AG08395 (cell line): ENCODE data around the gene HS6ST1.
"Not testable (repeated sequence)": the region's sequence is repeated elsewhere in the genome, so short reads cannot be mapped to it uniquely, and the experiment has no call there.

Source experiments
- DNase-seq: peaks from one replicate; pipeline ENCODE4 v3.0.0; 2012; ENCODE audit warnings: mixed read lengths, low spot score

HS6ST1 gene

DNA sequence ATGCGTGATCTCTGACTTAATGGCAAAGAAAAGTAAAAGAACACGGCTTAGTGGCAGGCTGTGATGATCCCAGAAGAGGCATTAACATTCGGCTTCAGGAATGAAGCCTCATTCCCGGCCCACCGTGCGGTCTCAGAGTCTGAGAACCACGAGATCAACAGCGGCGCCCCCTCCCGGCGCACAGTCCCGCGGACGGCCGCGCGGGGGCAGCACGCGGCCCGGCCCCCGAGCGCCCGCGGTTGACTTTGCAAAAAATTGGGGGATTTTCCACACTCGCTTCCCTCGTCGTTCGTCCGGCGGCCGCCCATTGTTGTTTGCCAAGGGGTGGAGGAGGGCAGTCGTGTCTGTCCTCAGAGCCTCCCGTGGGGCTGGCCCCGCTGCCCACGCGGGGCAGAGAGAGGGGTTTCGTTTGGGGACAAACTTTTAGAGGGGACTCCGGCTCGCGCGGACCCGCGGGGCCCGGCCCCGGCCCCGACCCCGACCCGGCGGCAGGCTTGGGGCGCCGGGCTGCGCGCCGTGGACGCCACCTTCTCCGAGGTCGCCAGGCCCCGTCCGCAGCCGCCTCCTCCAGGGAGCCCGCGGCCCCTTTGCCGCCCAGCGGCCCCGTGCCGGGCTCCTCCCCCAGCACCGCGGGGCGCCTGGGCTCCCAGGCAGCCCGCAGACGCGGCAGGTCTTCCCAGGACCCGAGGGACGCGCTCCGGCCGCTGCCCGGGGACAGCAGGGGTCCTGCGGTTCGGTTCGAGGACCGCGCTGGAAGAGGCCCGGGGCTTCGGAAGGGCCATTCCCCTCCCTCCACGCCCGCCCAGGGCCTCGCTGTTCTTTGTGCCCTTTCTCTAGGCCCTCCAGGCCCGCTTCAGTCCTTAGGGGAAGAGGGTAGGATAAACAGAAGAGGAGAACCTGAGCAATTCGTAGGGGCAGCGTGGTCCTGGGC lies 3.4 kb upstream of the HS6ST1 start:
- DNase-seq, result peak; percentile 93

DNA sequence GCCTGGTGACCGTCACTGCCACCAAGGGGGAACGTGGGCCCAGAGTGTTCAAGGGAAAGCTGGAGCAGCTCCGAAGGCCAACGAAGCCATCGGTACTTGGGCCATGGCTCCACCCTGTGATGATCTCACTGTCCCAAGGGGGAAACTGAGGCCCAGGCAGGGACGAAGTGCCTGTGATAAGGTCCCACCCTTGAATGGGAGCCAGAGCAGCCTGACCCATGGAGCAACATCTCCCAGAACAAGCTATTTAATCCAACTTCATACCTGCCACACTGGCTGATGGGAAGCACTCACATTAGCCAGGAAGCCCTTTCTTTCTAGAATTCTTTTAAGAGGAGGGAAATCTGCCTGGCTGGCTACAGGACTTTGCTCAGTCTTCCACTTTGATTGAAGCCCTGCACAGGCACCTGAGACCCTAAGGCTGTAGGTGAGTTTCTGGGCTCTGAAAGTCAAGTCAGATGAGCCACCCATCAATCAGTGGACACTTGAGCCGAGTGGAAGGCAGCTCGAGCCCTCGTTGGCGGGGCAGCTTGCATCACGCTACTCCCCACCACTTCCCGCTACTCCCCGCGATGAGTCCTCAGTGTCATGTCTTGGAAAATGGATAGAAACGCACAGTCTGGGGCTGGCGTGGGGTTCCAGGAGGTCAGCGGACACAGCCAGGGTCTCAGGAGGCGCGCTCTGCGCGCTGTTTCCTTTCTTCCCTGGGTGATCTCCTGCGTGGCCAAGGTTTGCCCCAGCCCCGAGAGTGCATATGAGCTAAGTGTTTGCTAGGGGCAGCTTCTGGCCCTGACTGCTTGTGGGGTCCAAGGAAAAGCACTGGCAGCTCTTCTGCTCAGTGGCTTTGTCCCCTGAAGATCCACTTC lies 2.5 kb upstream of the HS6ST1 start:
- DNase-seq, result no peak

DNA sequence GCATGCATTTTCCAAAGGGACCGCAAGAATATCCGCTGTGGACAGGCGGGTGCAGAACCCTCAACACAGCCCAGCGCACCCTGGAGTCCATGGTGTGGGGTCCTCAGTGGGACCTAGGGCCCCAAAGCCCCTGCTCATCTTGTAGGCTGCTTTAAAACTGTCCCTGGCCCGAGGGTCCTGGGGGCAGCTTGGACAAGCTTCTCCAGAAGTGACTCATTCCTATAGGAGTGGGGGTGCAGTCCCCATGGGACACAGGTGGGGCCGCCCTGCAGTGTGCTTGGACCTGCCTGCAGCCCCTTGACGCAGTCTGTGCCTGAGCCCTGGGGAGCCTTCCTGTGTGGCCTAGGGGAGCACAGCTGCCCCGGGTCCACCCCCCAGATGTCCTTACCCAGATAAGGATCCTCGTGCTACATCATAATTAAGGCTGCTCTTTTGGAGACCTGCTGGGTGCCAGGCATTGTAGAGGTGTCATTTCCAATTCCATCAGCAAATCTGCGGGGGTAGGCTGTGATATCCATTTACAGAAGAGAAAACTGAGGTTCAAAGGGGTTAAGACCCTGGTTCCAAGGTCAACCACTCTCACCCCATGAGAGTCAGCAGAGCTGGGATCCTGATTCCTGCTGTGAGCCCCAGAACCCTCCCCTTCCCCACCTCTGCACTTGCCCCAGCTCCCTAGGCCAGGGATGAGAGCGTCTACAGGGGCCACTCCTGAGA lies 1.7 kb upstream of the HS6ST1 start:
- DNase-seq, result no peak

DNA sequence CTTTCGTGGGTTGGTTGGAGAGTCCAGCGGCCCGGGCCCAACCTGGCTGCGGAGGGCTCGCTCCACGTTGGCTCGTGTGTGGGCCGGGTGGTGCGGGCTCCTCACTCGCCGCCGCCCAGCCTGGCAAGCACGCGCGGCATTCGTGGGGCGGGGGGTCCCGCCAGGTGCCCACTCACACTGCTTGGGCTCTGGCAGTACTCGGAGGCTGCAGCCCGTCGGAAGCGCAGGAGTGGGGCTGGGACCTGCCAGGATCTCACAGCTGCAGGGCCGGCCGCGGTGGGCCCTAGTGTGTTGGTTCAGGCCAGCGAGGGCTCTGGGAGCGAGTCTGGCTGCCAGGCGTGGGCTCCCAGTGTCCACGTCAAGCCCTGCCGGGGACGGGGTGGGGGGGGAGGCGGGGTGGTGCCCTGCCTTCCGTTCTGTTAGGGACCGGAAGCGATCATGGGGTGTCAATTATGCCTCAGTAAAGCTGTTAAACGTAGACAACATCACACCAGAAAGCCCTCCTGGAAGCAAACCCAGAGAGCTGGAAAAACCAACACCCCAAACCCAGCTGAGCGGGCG lies 1.0 kb upstream of the HS6ST1 start:
- DNase-seq, result no peak

DNA sequence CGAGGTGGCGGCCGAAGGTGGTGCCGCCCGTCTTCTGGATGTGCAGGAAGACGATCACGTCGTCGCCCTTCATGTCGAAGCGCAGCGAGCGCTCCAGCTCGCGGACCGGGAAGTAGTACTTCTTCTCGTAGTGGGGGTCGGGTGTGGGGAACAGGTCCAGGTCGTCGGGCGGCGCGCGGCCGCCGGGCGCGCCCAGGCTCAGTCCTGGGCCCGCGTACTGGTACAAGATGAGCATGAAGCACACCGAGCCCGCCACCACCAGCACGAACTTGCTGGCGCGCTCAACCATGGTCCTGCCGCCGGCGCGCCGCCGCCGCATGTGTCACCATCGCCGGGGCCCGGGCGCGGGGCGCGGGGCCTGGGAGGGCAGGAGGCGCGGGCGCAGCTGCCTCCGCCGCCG lies 423 bp downstream of the HS6ST1 start:
- DNase-seq, result not testable (repeated sequence)

DNA sequence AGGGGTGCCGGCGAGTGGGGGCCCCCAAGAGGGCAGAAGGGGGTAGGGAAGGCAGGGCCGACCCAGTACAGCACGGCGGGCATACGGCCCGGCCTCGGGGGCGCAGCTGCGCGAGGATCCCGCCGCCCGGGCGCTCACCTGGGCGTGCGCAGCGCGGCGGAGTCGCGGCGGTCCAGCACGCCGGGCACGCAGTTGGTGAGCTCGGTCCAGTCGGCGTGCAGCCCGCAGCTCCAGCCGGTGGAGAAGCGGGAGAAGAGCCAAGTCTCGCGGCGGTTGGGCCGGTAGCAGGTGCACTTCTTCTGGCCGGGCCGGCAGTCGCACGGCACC lies 806 bp downstream of the HS6ST1 start:
- DNase-seq, result not testable (repeated sequence)

DNA sequence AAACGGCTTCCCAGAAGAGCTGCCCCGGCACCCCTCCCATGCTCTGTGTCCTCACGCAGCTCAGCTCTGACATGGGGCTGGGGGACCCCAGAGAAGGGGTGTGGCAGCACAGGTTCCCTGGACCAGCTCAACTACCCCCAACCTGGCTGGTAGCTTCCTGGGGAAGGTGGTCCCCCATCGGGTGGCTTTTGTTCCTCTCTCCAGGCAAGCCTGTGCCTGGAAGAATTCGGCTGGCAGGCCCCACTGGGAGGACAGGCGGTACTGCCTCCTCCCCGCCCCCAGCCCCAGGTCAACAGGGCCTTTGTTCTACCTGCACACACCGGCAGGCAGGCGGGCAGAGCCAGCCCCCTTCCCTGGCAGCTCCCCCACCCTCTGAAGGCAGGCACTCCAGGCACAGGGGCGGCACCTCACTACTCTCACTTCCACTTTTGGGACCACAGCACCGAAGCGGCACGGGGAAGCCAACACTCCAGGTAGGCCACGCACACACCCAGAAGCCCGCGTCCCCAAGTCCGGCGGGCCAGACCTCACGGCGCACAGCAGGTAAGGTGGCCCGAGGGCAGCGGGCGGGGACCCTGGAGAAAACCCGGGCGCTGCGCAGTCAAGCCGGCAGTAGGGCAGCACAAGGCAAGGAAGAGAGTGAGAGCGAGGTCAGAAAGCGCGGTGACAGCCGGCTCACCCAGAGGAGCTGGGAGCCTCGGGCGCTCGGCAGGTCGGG lies 1.3 kb downstream of the HS6ST1 start:
- no peak for DNase-seq

DNA sequence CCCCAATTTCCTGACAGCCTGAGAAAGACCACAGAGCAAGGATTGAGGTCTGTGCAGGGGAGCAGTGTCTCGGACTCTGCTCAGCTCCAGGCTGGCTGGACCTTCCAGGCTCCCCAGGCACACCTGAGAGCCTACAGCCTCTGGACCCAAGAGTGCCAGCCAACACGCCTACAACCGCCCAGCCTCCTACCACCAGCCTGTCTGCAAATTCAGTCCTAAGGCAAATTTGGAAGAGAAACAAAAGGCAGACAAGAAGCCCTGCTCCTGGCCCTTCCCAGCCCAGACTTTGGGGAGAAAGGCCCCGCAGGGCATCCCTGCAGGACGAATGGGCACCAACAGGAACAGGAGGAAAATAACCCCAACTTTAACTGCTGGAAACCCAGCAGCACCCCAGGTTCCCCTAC lies 1.9 kb downstream of the HS6ST1 start:
- DNase-seq, result no peak

DNA sequence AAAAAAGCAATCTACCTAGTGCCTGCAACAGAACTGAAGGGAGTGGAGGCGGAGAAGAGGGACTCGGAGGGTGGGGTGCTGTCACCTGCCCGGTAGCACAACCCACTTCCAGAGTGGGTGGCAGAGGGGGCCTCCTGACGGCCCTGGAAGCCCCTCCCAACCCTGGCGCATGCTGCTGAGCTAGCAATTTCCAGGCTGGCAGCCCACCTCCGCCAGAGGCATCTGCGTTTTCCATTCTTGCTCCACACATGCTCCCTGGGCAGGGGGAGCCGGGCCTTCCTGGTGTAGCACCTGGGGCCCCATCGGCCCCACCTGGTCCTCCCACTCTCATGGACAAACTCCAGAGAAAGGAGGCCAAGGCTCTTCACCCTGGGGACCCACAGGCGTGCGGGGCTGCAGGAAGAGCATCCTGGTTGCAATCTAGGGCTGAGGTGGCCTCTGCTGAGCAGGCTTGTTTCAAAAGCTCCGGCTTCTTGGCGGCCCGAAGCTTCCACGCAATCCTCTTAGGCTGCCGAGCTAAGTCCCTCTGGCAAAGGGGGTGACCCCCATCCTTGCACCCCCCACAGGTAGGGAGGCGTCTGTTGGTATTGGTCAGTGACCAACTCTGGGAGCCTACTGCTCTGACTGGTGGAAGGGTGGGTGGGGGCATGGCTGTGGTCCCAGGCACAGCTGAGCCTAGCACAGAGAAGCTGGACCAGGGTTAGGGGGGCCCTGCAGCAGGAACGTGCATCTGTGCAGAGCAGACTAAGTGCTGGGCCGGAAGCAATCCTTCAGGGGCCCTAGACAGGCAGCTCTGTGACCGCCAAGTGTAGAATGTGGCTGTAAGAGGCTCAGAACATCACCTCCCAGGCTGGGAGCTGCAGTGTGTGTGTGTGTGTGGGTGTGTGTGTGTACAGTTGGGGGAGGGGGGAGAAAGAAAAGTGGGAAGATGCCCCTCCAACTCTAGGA lies 2.6 kb downstream of the HS6ST1 start:
- DNase-seq, result no peak

DNA sequence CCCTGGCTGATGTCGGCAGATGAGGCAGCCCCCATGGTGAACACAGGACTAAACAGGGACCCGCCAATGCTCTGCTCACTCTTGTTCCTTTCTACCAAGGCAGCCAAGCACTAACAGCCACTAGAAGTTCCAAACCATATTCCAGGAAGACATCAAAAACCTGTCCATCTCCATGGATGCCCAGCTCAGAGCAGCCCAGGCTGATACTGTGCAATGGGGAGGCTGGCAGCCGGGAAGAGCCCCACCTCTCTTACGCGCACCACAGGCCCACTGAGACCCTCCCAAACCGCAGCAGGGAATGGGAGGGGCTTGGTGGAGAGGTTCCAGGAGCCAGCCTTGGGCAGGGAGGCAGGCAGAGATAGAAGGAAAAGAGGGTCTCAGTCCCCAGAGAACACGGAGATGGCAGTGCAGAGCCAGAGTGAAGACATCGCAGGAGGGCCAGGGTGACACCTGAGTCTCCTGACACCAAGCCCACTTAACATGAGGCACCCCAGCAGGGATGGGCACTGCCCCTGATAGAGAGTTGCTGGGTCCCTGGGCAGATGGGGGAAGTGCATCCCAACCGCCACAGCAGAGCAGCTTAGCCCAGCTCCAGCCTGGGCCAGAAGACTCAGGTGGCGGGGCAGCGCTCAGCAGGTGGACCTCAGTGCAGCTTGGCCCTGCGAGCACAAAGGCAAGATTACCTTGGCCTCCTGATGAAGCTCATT lies 3.4 kb downstream of the HS6ST1 start:
- no peak for DNase-seq

DNA sequence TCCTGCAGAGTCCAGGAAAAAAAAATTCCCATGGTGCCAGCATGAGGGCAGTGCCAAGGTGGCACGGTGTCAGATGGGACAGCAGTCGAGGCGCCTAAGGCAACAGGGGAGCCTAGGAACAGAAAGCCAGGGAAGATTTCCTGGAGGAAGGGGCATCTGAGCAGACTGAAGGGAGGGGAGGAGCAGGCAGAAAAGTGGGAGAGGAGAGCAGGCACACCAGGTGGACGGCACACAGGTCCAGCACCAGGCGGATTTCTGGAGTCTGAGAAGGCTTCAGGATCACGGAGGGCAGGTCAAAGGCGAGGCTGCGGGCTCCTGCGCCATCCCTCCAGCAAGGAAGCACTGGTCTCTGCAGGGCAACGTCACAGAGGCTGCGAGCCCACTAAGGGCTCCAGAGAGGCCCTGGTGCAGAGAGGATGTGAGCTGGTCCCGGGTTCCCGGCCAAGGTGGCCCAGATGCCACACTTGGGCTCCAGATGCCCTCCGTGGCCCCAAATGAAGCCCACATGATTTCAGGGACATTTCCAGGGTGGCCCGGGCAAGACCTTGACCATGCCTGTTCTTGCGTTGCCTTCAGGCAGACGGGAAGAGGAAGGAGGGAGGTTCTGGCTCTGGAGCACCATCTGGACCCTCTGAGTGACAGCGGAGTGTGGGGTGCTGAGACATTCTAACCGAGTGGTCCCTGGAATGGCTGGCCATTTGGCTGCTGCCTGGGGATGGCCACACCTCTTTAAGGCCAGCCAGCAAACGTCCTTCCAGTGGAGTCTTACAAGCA lies 4.1 kb downstream of the HS6ST1 start:
- no peak for DNase-seq

DNA sequence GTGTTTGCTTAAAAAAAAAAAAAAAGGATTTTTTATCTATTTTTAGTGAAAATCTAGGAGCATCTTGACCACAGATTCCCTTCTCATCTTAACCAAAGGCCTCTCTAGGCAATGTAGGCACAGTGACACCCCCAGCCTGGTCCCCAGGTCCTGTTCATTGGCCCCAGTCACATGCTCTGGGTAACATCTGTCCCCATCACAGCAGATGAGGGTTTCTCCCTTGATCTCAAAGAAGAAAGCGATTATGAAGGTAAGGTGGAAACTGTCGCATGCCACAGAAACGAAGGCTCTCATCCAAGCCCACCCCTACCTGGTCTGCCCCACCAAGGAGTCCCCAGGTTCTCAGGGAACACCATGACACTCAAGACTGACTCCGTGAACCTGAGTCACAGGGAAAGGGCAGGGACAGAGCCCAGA lies 4.7 kb downstream of the HS6ST1 start:
- DNase-seq, result no peak

DNA sequence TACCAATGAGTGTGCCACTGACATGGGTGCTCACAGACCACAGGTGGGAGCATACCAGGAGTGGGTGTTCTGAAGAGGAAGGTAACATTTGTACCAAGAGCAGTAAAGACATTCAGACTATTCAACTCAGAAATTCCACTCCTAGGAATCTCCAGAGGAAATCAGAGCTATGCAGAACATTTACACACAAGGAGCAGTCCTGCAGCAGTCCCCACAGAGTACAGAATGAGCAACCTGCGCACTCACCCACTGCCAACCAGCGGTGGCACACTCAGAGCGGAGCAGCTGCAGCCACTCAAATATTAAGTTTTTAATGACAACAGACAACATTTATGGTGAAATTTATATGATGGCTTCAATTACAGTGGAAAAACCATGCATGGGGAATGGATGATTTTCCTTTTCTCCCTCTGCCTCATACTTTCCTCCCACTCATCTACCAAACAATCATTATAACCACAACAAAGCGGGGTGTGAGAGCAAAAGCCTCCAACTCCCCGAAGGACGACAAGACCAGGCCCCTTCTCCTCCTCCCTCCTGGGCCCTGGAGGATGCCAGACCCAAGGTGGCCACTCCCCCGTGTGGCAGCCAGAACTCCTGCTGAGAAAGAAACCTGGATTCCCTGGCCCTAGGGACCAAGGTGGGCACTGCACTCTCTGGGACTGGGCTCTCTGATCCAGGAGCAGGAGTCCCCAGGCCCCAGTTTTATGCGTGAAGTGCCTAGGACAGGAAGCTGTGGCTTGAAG lies 5.4 kb downstream of the HS6ST1 start:
- DNase-seq, result no peak

DNA sequence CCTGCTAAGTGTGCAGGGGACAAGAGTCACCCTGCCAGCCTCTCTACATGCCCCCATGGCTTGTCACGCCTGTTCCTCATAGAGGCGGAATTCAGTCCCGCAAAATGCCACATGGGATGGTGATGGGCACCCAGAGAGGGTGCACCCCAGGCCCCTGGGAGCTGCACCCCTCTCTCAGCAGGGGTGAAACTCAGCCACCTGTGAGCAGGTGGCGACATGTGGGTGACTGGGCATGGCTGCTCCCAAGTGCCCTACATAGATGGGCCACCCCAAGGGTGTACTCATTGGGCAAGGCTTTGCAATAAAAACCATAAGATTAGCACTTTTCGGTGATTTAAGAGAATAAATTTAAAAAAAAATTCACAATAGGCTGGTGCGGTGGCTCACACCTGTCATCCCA lies 6.3 kb downstream of the HS6ST1 start:
- DNase-seq, result no peak

DNA sequence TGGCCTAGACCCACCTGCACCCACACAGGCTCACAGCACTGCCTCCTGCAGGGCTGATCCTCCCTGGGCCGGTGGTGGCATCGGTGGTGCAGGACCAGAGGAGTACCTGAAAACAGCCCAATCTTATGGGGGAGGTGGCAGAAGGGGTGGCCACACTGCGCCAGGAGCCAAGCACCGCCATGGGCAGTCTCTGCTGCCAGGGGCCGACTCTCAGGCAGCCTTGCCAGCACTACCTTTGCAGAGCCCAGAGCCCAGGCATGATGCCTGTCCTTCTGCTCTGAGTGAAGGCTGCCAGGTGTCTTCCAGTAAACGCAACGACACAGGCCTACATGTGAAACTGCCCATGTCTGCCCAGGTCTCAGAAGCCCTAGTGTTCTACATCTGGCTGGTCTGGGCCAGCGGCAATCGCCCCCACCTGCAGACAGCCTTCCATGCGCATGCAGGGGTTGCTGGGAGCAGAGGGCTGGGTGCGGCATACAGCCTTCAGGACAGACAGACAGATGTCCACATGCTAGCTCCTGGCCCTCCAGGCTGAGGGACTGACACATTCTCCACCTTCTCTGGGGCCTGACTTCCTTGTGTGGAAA lies 6.8 kb downstream of the HS6ST1 start:
- no peak for DNase-seq

DNA sequence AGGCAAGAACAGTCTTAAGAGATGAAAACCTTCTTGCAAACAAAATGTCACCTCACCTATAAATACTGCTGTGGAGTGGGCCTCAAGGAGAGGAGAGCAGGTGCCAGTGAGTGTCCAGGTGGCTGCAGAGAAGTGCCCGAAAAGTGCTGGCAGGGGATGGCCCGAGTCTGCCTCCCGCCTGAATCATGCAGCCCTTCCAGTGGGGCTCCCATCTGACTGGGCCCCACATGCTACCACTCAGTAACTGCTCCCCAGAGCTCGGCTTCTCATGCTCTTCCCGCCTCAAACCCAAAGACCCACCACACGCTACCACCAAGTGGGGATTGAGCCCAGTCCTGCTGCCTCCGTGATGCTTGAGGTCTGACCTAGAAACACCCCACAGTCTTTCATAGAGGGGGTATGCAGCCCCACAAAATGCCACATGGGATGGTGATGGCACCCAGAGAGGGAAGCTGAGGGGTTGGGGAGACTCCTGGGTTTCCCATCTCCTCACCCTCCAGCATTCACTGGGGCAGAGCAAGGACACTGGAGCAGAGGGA lies 7.4 kb downstream of the HS6ST1 start:
- DNase-seq, result no peak

DNA sequence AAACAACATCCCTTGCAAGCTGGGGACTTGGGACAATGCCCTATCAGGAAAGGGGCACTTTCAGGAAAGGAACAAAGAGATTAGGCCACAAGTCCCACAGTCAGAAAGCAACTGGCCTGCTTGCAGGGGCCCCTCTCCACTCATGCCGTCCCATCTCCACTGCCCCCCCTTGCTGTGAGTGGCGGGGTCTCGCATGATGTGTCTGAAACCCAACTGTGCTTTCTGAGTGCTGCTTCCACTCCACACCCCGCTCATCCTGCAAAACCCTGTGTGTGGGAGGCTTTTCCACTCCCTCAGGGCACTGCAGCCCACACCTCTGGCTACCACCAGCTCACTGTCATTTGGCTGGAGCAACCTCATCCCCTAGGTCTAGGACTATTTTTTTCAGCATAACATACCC lies 7.9 kb downstream of the HS6ST1 start:
- DNase-seq, result no peak
